ENCODE results near the gene ATXN1. TPM values are rescaled to one million over a fixed set of nuclear protein-coding genes. Genes with fewer than 3 reads are reported as not detected.

Gene ATXN1
- total RNA-seq, 1 experiment from 2014 or later = 5.6 TPM

DNA sequence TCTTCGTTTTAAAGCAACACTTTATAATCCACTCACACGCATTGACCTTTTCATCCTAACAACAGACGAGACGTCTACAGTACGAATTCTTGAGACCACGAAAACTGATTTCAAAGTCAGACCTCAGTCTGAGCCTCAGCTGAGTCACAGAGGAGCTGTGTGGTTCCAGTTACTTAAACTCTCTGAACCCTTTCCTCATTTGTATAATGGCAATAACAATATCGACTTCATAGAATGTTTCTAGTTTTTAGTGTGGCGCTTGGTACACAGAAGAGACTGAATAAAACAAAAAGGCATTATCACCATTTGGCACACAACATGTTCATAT lies 236.9 kb downstream of the ATXN1 start:
- Histone ChIP-seq H3K14ac (ENCODE audit: insufficient read depth, low read length) (no peak overlapping the region), H3T11ph (ENCODE audit: low read length) (no peak overlapping the region), H3K27me3 (ENCODE audit: insufficient read depth, low read length) (no peaks in the 10 kb centered on the region), H2AFZ (ENCODE audit: low read length) (no peak overlapping the region), H3K9me3 (ENCODE audit: control insufficient read depth, low read depth, low read length) (no peaks in the 10 kb centered on the region), H2BK5ac (ENCODE audit: insufficient read length, low read length) (no peak overlapping the region), H2BK120ac (ENCODE audit: low read depth, low read length, poor library complexity, severe bottlenecking) (no peak overlapping the region), H4K91ac (ENCODE audit: insufficient read length, low read depth, low read length) (no peak overlapping the region), H4K8ac (replicated peaks; ENCODE audit: insufficient read length, low read depth, low read length) (no peak overlapping the region), H4K20me1 (ENCODE audit: control insufficient read depth, insufficient read depth, insufficient read length) (no peaks in the 10 kb centered on the region), H3K23me2 (ENCODE audit: insufficient read length, low read depth, low read length, poor library complexity, severe bottlenecking) (no peaks in the 10 kb centered on the region), H2BK20ac (ENCODE audit: low read depth, low read length, poor library complexity, severe bottlenecking) (no peak overlapping the region), H2AK5ac (ENCODE audit: insufficient read length, low read length) (no peak overlapping the region), H3K4me1 (ENCODE audit: insufficient read depth, low read length) (no peaks in the 10 kb centered on the region), H2BK15ac (ENCODE audit: low read depth, low read length) (no peak overlapping the region), H3K9ac (ENCODE audit: extremely low read depth, insufficient read length, low read length) (no peak overlapping the region), H3K56ac (ENCODE audit: insufficient read length, low read depth, low read length) (no peak overlapping the region), H3K23ac (ENCODE audit: insufficient read length, low read depth, low read length) (no peak overlapping the region), H3K27ac (ENCODE audit: insufficient read length, low read depth, low read length) (no peak overlapping the region), H3K4me2 (ENCODE audit: insufficient read depth, insufficient read length, low read length) (no peak overlapping the region), H2BK12ac (ENCODE audit: insufficient read length, low read depth, low read length) (no peak overlapping the region), H3K79me1 (ENCODE audit: insufficient read depth, low read depth, low read length, poor library complexity, severe bottlenecking) (no peaks in the 10 kb centered on the region), H4K5ac (ENCODE audit: insufficient read length, low read depth, low read length) (no peak overlapping the region), H3K4ac (ENCODE audit: low read depth, low read length) (no peak overlapping the region), H3K18ac (ENCODE audit: insufficient read length, low read depth, low read length) (no peak overlapping the region), H3K79me2 (ENCODE audit: insufficient read depth, low read length) (no peaks in the 10 kb centered on the region)
- H3K9me3 Mint-ChIP-seq = no peaks in the 10 kb centered on the region
- DNase-seq = no peak
- WGBS (ENCODE audit: extremely low coverage, insufficient read length, low lambda C conversion rate) = no CpG with 5 or more reads among the region's 8 CpGs
- H3K27me3 Mint-ChIP-seq (ENCODE audit: low read depth) = no peaks in the 10 kb centered on the region
- H3K4me3 Mint-ChIP-seq = no peak overlapping the region
- H3K36me3 Mint-ChIP-seq (ENCODE audit: insufficient read depth in 1 of 3, low read depth in 3 of 3) = no peaks in the 10 kb centered on the region
- TF ChIP-seq, protein P1, sequence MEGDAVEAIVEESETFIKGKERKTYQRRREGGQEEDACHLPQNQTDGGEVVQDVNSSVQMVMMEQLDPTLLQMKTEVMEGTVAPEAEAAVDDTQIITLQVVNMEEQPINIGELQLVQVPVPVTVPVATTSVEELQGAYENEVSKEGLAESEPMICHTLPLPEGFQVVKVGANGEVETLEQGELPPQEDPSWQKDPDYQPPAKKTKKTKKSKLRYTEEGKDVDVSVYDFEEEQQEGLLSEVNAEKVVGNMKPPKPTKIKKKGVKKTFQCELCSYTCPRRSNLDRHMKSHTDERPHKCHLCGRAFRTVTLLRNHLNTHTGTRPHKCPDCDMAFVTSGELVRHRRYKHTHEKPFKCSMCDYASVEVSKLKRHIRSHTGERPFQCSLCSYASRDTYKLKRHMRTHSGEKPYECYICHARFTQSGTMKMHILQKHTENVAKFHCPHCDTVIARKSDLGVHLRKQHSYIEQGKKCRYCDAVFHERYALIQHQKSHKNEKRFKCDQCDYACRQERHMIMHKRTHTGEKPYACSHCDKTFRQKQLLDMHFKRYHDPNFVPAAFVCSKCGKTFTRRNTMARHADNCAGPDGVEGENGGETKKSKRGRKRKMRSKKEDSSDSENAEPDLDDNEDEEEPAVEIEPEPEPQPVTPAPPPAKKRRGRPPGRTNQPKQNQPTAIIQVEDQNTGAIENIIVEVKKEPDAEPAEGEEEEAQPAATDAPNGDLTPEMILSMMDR (conservative IDR thresholded peaks at IDR 0.05) = no peak
- H3K27ac Mint-ChIP-seq = no peak overlapping the region
- peaks cover 8% of the 10 kb centered on the region in 2 experiments for H3K4me1 Mint-ChIP-seq
